Heart left ventricle (tissue), 16 donors: ENCODE measurements around the gene PLA2G2F. TPM values are rescaled to one million over a fixed set of nuclear protein-coding genes. Genes with fewer than 3 reads are reported as not detected.

ENCODE experiments used
- ATAC-seq, 4 donors: fragments of 200-7000 bp; cut with Tn5 transposase; one replicate each; pipeline ENCODE4 v1.9.1; 2020 to 2022; ENCODE audit warnings: moderate library complexity in 4 of 4, mild to moderate bottlenecking in 3 of 4, moderate number of reproducible peaks in 1 of 4
- DNase-seq, 5 donors: peaks; one replicate each; pipeline ENCODE4 v3.0.0-alpha.2; 2020
- H3K27ac ChIP-seq, 12 donors: fragments of 200-600 bp; sonication (generic) in 4 of 12; one replicate each; pipeline versions ENCODE4 v1.5.0 to v1.8.0; 2016 to 2022; ENCODE audit warnings: mild to moderate bottlenecking in 2 of 12
- H3K27me3 ChIP-seq, 9 donors: fragments of 200-600 bp; sonication (generic) in 2 of 9; one replicate each; pipeline versions ENCODE4 v1.5.1 to v1.8.0; 2016 to 2022; ENCODE audit warnings: mild to moderate bottlenecking in 3 of 9
- H3K36me3 ChIP-seq, 9 donors: fragments of 200-600 bp; sonication (generic) in 2 of 9; one replicate each; pipeline versions ENCODE4 v1.5.0 to v1.8.0; 2018 to 2022; ENCODE audit warnings: mild to moderate bottlenecking in 2 of 9
- H3K4me1 ChIP-seq, 12 donors: fragments of 200-600 bp; sonication (generic) in 4 of 12; one replicate each; pipeline versions ENCODE4 v1.5.0 to v1.8.0; 2016 to 2022; ENCODE audit warnings: mild to moderate bottlenecking in 3 of 12
- H3K4me3 ChIP-seq, 12 donors: fragments of 200-600 bp; sonication (generic) in 4 of 12; one replicate each; pipeline versions ENCODE4 v1.5.0 to v1.8.0; 2017 to 2022; ENCODE audit warnings: mild to moderate bottlenecking in 9 of 12, moderate library complexity in 4 of 12
- H3K9me3 ChIP-seq, 12 donors: fragments of 200-600 bp; sonication (generic) in 4 of 12; one replicate each; pipeline versions ENCODE4 v1.5.0 to v1.8.0; 2016 to 2022; ENCODE audit warnings: mild to moderate bottlenecking in 1 of 12
- CTCF ChIP-seq, 12 donors: fragments of 200-600 bp; sonication (generic) in 4 of 12; IDR thresholded peaks; one replicate each; pipeline versions ENCODE4 v1.5.0 to v1.8.0; 2018 to 2022; ENCODE audit warnings: antibody characterized with exemption in 12 of 12, mild to moderate bottlenecking in 5 of 12
- POLR2A ChIP-seq, 2 donors: fragments of 450-650 bp; IDR thresholded peaks; one replicate each; pipeline ENCODE4 v1.6.1; 2017; ENCODE audit warnings: antibody characterized with exemption in 2 of 2, mild to moderate bottlenecking in 2 of 2, moderate library complexity in 2 of 2
- WGBS, 4 donors: extraction: QIAGEN DNeasy Blood & Tissue Kit in 2 of 4; methylation state at CpG; one replicate each; pipeline versions ENCODE4 v1.1.5 to v1.1.7; 2013 to 2018; 5-methylcytosine and 5-hydroxymethylcytosine counted together
- intact Hi-C, 10 donors: fragments of 100-400 bp; cut with DNase I; formaldehyde crosslinking; loops; one replicate each; pipeline versions ENCODE4 v1.11.1 to v1.14.2; 2022
- polyA plus RNA-seq, 2 donors: library from polyadenylated mRNA; stranded (reverse); fragments of 200-250 nt; gene quantifications; one replicate each; pipeline ENCODE4 v1.2.3, GENCODE V29; 2013
- total RNA-seq, 9 donors: library from RNA; depleted of rRNA in 2 of 9; stranded (reverse); fragments of >200 nt in 2 of 9; fragmentation: NEBNext Ultra II Directional in 3 of 9; extraction: Animal tissue kit (Norgen Biotek cat#: 25700) in 3 of 9; gene quantifications; one replicate each; pipeline versions ENCODE4 v1.1.0 to v1.2.4, GENCODE V29; 2016 to 2023
- donor health status: ischemic (EF 13 %, LVEDD 7.1; RV severe dilation, severe dysfunction).
- donor health status: healthy with polysubstance abuse.
- donor health status: DM: no; HTN: yes; CAD: no.
- donor health status: DM: no; HTN: no; CAD: no.
- donor health status: ischemic (EF 25% LVEDD 6.9; RV normal size, moderate dysfunction).
- donor health status: ischemic (EF 25% LVEDD 5.7; RV mildly dilated, moderate dysfunction).
- donor health status: healthy.
- donor health status: DM: yes; HTN: yes; CAD: no.
- donor health status: ischemic (EF 35%, LVEDD 5.7; RV mildly dilated, moderate dysfunction).
- donor health status: nonischemic (EF 11% LVEDD 7.7; RV severe dilation, severe dysfunction).
- donor health status: DM: yes; HTN: yes; CAD: no.
- donor health status: PGD.
- donor health status: ischemic (EF 29% LVEDD 5.4; RV normal size, mild dysfunction).
- donor health status: nonischemic (EF 23%, LVEDD 6.1; RV moderate dilation, normal function).

Gene PLA2G2F
- total and polyA plus RNA-seq, 11 donors = not detected

- intact Hi-C loops = no loop called here
- Histone ChIP-seq H3K27ac (no peak overlapping the region), H3K9me3 (no peaks in the 10 kb centered on the region), H3K36me3 (no peaks in the 10 kb centered on the region), H3K27me3 (no peaks in the 10 kb centered on the region), H3K4me1 (peaks cover 0 to 7% (median 0%) of the 10 kb centered on the region in 12 donors), H3K4me3 (no peak overlapping the region)
- ATAC-seq (no peak), DNase-seq (no peak)
- TF ChIP-seq CTCF (IDR thresholded peaks at IDR 0.05) = no peak
- TF ChIP-seq POLR2A (IDR thresholded peaks at IDR 0.05) = no peak
- WGBS, 4 donors = 79 to 92% (median 89%) methylated on average over 7 of the region's 7 CpGs
Measured at GRCh38 chr1:20141466-20141865, 2.3 kb downstream of the PLA2G2F start.

GRCh38 chr1:20142001-20142710 is 3.0 kb downstream of the PLA2G2F start:
- DNase-seq = no peak
- peaks cover 0 to 7% (median 0%) of the 10 kb centered on the region in 12 donors for H3K4me1 ChIP-seq
- no peak overlapping the region for H3K4me3 ChIP-seq
- WGBS, 4 donors = 76 to 87% (median 84%) methylated on average over 5 to 13 of the region's 13 CpGs
- no peak for ATAC-seq
- TF ChIP-seq CTCF (IDR thresholded peaks at IDR 0.05) = no peak
- no peak for TF ChIP-seq POLR2A (IDR thresholded peaks at IDR 0.05)
- H3K9me3 ChIP-seq = no peaks in the 10 kb centered on the region
- H3K27ac ChIP-seq = no peak overlapping the region
- no peaks in the 10 kb centered on the region for H3K36me3 ChIP-seq
- no peaks in the 10 kb centered on the region for H3K27me3 ChIP-seq
- intact Hi-C loops = no loop called here

GRCh38 chr1:20143318-20143717 is 4.2 kb downstream of the PLA2G2F start:
- intact Hi-C loops = no loop called here
- no peak overlapping the region for H3K27ac ChIP-seq
- H3K4me3 ChIP-seq = no peak overlapping the region
- no peaks in the 10 kb centered on the region for H3K27me3 ChIP-seq
- TF ChIP-seq CTCF (IDR thresholded peaks at IDR 0.05) (no peak), POLR2A (IDR thresholded peaks at IDR 0.05) (no peak)
- no peaks in the 10 kb centered on the region for H3K9me3 ChIP-seq
- no peaks in the 10 kb centered on the region for H3K36me3 ChIP-seq
- 91 to 94% (median 92%) methylated on average over 6 to 8 of the region's 8 CpGs for WGBS, 4 donors
- ATAC-seq = no peak
- H3K4me1 ChIP-seq = peaks cover 0 to 7% (median 0%) of the 10 kb centered on the region in 12 donors
- DNase-seq = no peak

- no peak for DNase-seq
- 61 to 69% (median 63%) methylated on average over 12 to 13 of the region's 13 CpGs for WGBS, 4 donors
Measured at GRCh38 chr1:20143734-20144565, 4.8 kb downstream of the PLA2G2F start.

More at GRCh38 chr1:20143734-20144565, 4.8 kb downstream of the PLA2G2F start:
- intact Hi-C loops = no loop called here
- Histone ChIP-seq H3K4me3 (no peak overlapping the region), H3K4me1 (peaks cover 0 to 7% (median 0%) of the 10 kb centered on the region in 12 donors), H3K9me3 (no peaks in the 10 kb centered on the region), H3K27me3 (no peaks in the 10 kb centered on the region), H3K36me3 (no peaks in the 10 kb centered on the region), H3K27ac (no peak overlapping the region)
- TF ChIP-seq POLR2A (IDR thresholded peaks at IDR 0.05) = no peak
- ATAC-seq = no peak
